Measurements from ENCODE around the gene CCDC13. TPM values are rescaled to one million over a fixed set of nuclear protein-coding genes. Genes with fewer than 3 reads are reported as not detected.

The CCDC13 gene
- total RNA-seq, 6 experiments from 2014 or later: 0.17 to 0.47 (median 0.30) TPM; not detected in 2

- TF ChIP-seq, protein P1, sequence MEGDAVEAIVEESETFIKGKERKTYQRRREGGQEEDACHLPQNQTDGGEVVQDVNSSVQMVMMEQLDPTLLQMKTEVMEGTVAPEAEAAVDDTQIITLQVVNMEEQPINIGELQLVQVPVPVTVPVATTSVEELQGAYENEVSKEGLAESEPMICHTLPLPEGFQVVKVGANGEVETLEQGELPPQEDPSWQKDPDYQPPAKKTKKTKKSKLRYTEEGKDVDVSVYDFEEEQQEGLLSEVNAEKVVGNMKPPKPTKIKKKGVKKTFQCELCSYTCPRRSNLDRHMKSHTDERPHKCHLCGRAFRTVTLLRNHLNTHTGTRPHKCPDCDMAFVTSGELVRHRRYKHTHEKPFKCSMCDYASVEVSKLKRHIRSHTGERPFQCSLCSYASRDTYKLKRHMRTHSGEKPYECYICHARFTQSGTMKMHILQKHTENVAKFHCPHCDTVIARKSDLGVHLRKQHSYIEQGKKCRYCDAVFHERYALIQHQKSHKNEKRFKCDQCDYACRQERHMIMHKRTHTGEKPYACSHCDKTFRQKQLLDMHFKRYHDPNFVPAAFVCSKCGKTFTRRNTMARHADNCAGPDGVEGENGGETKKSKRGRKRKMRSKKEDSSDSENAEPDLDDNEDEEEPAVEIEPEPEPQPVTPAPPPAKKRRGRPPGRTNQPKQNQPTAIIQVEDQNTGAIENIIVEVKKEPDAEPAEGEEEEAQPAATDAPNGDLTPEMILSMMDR (IDR thresholded peaks at IDR 0.05): no peak
- no peak overlapping the region for H3K4me3 Mint-ChIP-seq
- H3K4me1 Mint-ChIP-seq (ENCODE audit: low read depth): peaks cover 29% of the 10 kb centered on the region
- no peaks in the 10 kb centered on the region for H3K9me3 Mint-ChIP-seq
- DNase-seq: no peak
- H3K27ac Mint-ChIP-seq: no peak overlapping the region
- peaks cover 15% of the 10 kb centered on the region for H3K27me3 Mint-ChIP-seq (ENCODE audit: insufficient read depth)
- no peaks in the 10 kb centered on the region for H3K36me3 Mint-ChIP-seq (ENCODE audit: low read depth)
These were observed 8.3 kb downstream of the CCDC13 start for GRCh38 chr3:42764561-42765295.

DNA sequence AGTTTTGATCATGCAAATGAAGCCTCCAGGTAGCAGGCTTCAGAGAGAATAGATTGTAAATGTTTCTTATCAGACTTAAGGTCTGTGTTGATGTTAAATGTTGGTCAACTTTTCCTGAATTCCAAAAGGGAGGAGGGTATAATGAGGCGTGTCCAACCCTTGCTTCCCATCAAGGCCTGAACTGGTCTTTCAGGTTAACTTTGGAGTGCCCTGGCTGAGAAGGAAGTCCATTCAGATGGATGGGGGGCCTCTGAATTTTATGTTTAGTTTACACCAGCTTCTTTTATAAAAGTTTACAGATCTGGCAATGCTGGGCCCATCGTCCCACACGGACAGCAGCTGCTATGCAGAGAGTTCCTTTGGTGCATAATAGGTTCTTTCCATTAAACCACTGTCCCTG is 8.9 kb downstream of the CCDC13 start:
- Mint-ChIP-seq H3K27me3 (ENCODE audit: insufficient read depth) (peaks cover 15% of the 10 kb centered on the region), H3K4me1 (ENCODE audit: low read depth) (peaks cover 29% of the 10 kb centered on the region), H3K9me3 (no peaks in the 10 kb centered on the region), H3K27ac (no peak overlapping the region), H3K36me3 (ENCODE audit: low read depth) (no peaks in the 10 kb centered on the region), H3K4me3 (no peak overlapping the region)
- TF ChIP-seq, protein P1 (IDR thresholded peaks at IDR 0.05): no peak
- DNase-seq: no peak

GRCh38 chr3:42763021-42763420 is 10.0 kb downstream of the CCDC13 start:
- Mint-ChIP-seq H3K4me1 (ENCODE audit: low read depth) (peaks cover 29% of the 10 kb centered on the region), H3K4me3 (no peak overlapping the region)
- DNase-seq: peak; percentile 32

DNA sequence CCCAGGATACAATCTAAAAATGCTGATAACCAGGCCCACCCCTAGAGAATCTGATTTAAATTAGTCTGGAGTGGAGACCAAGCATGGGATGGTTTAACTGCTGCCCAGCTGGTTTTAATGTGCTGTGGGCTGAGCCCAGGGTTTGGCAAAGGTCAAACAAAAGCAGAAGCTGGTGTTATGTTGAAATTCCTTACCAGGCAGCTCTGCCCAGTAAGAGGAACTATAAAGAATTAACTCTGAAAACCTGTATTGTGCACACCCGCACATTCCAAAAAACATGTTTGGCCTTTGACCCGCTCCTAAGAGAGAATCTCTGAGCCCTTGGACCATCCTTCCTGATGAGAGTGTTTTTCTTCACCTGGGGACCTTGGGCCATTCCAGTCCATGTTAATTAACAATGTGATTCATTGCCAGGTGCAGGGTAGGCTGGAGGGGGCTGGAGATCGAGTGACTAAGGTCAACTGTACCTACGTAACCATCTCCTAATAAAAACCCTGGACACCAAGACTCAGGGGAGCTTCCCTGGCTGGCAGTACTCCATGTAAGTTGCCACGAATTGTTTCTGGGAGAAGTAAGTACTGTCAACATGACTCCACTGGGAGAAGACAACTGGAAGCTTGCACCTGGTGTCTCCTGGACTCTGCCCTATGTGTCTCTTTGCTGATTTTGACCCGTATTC is 10.9 kb downstream of the CCDC13 start:
- Mint-ChIP-seq H3K4me3 (no peak overlapping the region), H3K27ac (0 out of 2 replicates have a peak overlapping the region, but pooled peaks have one; percentile 3), H3K36me3 (ENCODE audit: low read depth) (no peaks in the 10 kb centered on the region), H3K9me3 (no peaks in the 10 kb centered on the region), H3K4me1 (ENCODE audit: low read depth) (peaks cover 29% of the 10 kb centered on the region), H3K27me3 (ENCODE audit: insufficient read depth) (peaks cover 18% of the 10 kb centered on the region)
- no peak for DNase-seq
- TF ChIP-seq, protein P1 (IDR thresholded peaks at IDR 0.05): no peak

More at GRCh38 chr3:42763021-42763420, 10.0 kb downstream of the CCDC13 start:
- Mint-ChIP-seq H3K9me3 (no peaks in the 10 kb centered on the region), H3K27ac (0 out of 2 replicates have a peak overlapping the region, but pooled peaks have one; percentile 3), H3K27me3 (ENCODE audit: insufficient read depth) (peaks cover 16% of the 10 kb centered on the region), H3K36me3 (ENCODE audit: low read depth) (no peaks in the 10 kb centered on the region)
- TF ChIP-seq, protein P1 (IDR thresholded peaks at IDR 0.05): no peak

DNA sequence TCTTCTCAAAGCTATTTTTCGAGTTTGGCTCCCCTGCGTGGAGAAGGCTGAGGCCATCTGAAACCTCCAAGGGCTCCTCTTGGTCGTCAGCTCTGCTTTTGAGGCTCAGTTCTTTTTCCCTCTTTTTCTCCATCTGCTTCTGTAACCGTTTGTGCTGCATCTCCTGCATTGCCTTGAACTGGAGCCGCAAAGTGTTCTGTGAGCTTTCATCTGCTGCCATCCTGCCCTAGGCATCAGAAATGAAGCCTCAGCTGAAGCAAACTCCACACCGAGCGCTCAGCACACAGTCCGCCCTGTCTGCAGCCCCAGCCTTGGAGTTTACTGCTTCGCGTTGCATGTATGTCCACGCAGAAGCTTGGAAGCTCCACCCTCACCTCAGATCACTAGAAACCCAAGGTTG is 14.9 kb downstream of the CCDC13 start:
- H3K27ac Mint-ChIP-seq: no peak overlapping the region
- H3K9me3 Mint-ChIP-seq: no peaks in the 10 kb centered on the region
- H3K4me1 Mint-ChIP-seq (ENCODE audit: low read depth): peaks cover 22% of the 10 kb centered on the region
- no peak overlapping the region for H3K4me3 Mint-ChIP-seq
- TF ChIP-seq, protein P1 (IDR thresholded peaks at IDR 0.05): no peak
- no peaks in the 10 kb centered on the region for H3K36me3 Mint-ChIP-seq (ENCODE audit: low read depth)
- H3K27me3 Mint-ChIP-seq (ENCODE audit: insufficient read depth): peaks cover 13% of the 10 kb centered on the region
- DNase-seq: no peak

Data from HFFc6 (cell line).